HepG2 (cell line): ENCODE results near the gene TACO1. TPM values are rescaled to one million over a fixed set of nuclear protein-coding genes. Genes with fewer than 3 reads are reported as not detected.

Experiments
- GABPB1 ChIP-seq: IDR thresholded peaks from 2 replicates; pipeline ENCODE4 v1.6.1; 2016; ENCODE audit warnings: mild to moderate bottlenecking, missing genetic modification reagents, moderate library complexity, missing compliant biosample characterization
- HIVEP1 ChIP-seq: sonication (generic); formaldehyde crosslinking; IDR thresholded peaks from 2 replicates; pipeline ENCODE4 v1.4.0; 2020; ENCODE audit warnings: mild to moderate bottlenecking, missing genetic modification reagents
- KLF12 ChIP-seq: sonication (generic); formaldehyde crosslinking; IDR thresholded peaks from 2 replicates; pipeline ENCODE4 v1.4.0; 2020; ENCODE audit warnings: missing genetic modification reagents, borderline replicate concordance
- NPAS2 ChIP-seq: sonication (generic); formaldehyde crosslinking; IDR thresholded peaks from 2 replicates; pipeline ENCODE4 v1.8.0; 2022; ENCODE audit warnings: mild to moderate bottlenecking, missing genetic modification reagents, borderline replicate concordance
- SMYD3 ChIP-seq: sonication (generic); formaldehyde crosslinking; IDR thresholded peaks from 2 replicates; pipeline ENCODE4 v1.8.1; 2023; ENCODE audit warnings: mild to moderate bottlenecking, missing genetic modification reagents
- TGIF2 ChIP-seq: IDR thresholded peaks from 2 replicates; pipeline ENCODE4 v1.6.1; 2016; ENCODE audit warnings: control low read depth, missing compliant biosample characterization
- ZBTB7B ChIP-seq: sonication (generic); formaldehyde crosslinking; IDR thresholded peaks from 2 replicates; pipeline ENCODE4 v1.4.0; 2020; ENCODE audit warnings: missing genetic modification reagents
- ZKSCAN1 ChIP-seq: fragments of 150-350 bp; IDR thresholded peaks from 2 replicates; pipeline ENCODE4 v1.6.1; 2014; ENCODE audit warnings: low read length
- ZMYM2 ChIP-seq: sonication (generic); formaldehyde crosslinking; IDR thresholded peaks from 2 replicates; pipeline ENCODE4 v1.8.0; 2022; ENCODE audit warnings: mild to moderate bottlenecking, missing genetic modification reagents
- ZMYM3 ChIP-seq: sonication (generic); formaldehyde crosslinking; IDR thresholded peaks from 2 replicates; pipeline ENCODE4 v1.5.1; 2020; ENCODE audit warnings: mild to moderate bottlenecking, missing genetic modification reagents
- ZNF24 ChIP-seq: fragments of 450-650 bp; IDR thresholded peaks from 2 replicates; pipeline ENCODE4 v1.6.1; 2017; ENCODE audit warnings: antibody characterized with exemption, mild to moderate bottlenecking
- ZNF274 ChIP-seq: sonication (generic); formaldehyde crosslinking; IDR thresholded peaks from 2 replicates; pipeline ENCODE4 v1.5.1; 2020; ENCODE audit warnings: mild to moderate bottlenecking, missing genetic modification reagents
- ZNF3 ChIP-seq: IDR thresholded peaks from 2 replicates; pipeline ENCODE4 v1.7.0; 2017; ENCODE audit warnings: inconsistent platforms
- ZNF317 ChIP-seq: sonication (generic); formaldehyde crosslinking; IDR thresholded peaks from 2 replicates; pipeline ENCODE4 v1.5.0; 2020; ENCODE audit warnings: mild to moderate bottlenecking, missing genetic modification reagents
- ZNF496 ChIP-seq: sonication (generic); formaldehyde crosslinking; IDR thresholded peaks from 2 replicates; pipeline ENCODE4 v1.8.1; 2023; ENCODE audit warnings: mild to moderate bottlenecking, moderate library complexity, missing genetic modification reagents; ENCODE audit not compliant: insufficient replicate concordance
- ZNF530 ChIP-seq: sonication (generic); formaldehyde crosslinking; IDR thresholded peaks from 2 replicates; pipeline ENCODE4 v1.5.0; 2020; ENCODE audit warnings: low read depth, mild to moderate bottlenecking, missing genetic modification reagents
- ZNF557 ChIP-seq: sonication (generic); formaldehyde crosslinking; IDR thresholded peaks from 2 replicates; pipeline ENCODE4 v1.4.0; 2020; ENCODE audit warnings: missing genetic modification reagents
- polyA plus RNA-seq, 8 experiments: library from polyadenylated mRNA; depleted of rRNA in 3 of 8; stranded (reverse) in 7 of 8; unstranded in 1 of 8; fragments of >200 nt; fragmentation: Illumina TruSeq in 4 of 8; extraction: Trizol in 4 of 8; gene quantifications; 2 replicates each; pipeline versions ENCODE4 v1.2.1 to v1.2.3, GENCODE V29; 2011 to 2016; ENCODE audit warnings: low read depth in 4 of 8, missing spikeins in 1 of 8, mixed read lengths in 1 of 8; ENCODE audit not compliant: insufficient read depth in 1 of 8
- total RNA-seq, 5 experiments: library from RNA; depleted of rRNA; stranded (reverse); fragments of >200 nt; fragmentation: Illumina TruSeq; extraction: Trizol; gene quantifications; 2 replicates each; pipeline ENCODE4 v1.2.3, GENCODE V29; 2016; ENCODE audit warnings: low read depth in 1 of 5
- TF ChIP-seq, protein P1 (sequence below): sonication (generic); formaldehyde crosslinking; IDR thresholded peaks from 2 replicates; pipeline ENCODE4 v1.9.0; 2022; ENCODE audit warnings: missing genetic modification reagents, mild to moderate bottlenecking, borderline replicate concordance
- TF ChIP-seq, protein P2 (sequence below): sonication (generic); formaldehyde crosslinking; IDR thresholded peaks from 2 replicates; pipeline ENCODE4 v1.4.0; 2020; ENCODE audit warnings: missing genetic modification reagents, mild to moderate bottlenecking, borderline replicate concordance
- TF ChIP-seq, protein P3 (sequence below): sonication (generic); formaldehyde crosslinking; IDR thresholded peaks from 2 replicates; pipeline ENCODE4 v1.4.0; 2020; ENCODE audit warnings: missing genetic modification reagents
- TF ChIP-seq, protein P4 (sequence below): sonication (generic); formaldehyde crosslinking; IDR thresholded peaks from 2 replicates; pipeline ENCODE4 v1.8.1; 2023; ENCODE audit warnings: mild to moderate bottlenecking, moderate library complexity, missing genetic modification reagents
- TF ChIP-seq, protein P5 (sequence below): sonication (generic); formaldehyde crosslinking; IDR thresholded peaks from 2 replicates; pipeline ENCODE4 v1.4.0; 2020; ENCODE audit warnings: missing genetic modification reagents

Gene TACO1
- total and polyA plus RNA-seq, 2 of the 13 experiments (the other 11 are each of a cell fraction or from before 2014, with no cell fraction given), result 34.7 to 53.6 TPM

DNA sequence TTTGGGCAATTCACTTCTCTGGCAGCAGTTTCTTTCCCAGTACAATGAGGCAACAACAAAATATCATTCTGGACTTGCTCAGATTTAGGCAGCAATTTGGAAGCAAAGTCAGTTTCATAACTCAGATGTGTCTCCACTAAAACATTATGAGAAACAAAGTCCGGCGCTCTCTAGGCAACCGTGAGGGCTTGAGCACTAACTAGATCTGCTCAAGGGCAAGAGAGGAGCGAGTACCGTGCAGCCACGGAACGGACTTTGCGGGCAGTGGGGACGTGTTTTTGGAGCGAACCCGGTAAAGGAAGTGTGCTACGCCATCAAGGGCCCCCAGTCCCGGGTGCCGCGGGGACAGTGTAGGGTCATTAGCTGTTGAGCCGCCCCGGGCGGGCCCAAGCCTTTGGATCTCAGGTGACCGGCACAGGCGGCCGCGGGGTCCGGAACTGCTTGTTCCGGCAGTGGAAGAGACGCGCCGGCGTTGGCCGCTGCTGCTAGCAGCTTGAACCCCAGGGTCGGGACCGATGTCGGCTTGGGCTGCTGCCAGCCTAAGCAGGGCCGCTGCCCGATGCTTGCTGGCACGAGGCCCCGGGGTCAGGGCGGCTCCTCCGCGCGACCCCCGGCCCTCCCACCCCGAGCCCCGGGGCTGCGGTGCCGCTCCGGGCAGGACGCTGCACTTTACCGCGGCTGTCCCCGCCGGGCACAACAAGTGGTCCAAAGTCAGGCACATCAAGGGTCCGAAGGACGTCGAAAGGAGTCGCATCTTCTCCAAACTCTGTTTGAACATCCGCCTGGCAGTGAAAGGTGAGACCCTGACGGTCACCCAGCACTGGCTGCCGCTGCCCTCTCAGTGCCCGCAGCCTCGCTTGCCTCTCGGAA, at the start of gene TACO1 (continued):
- TF ChIP-seq SMYD3, result peak; percentile 79; the same call in 1 of the 2 replicates
- TF ChIP-seq TGIF2 (CRISPR knock-in tag), result peak; percentile 95
- TF ChIP-seq ZNF530 (CRISPR knock-in tag), result peak; percentile 54; the same call in 1 of the 2 replicates
- TF ChIP-seq, protein P1, sequence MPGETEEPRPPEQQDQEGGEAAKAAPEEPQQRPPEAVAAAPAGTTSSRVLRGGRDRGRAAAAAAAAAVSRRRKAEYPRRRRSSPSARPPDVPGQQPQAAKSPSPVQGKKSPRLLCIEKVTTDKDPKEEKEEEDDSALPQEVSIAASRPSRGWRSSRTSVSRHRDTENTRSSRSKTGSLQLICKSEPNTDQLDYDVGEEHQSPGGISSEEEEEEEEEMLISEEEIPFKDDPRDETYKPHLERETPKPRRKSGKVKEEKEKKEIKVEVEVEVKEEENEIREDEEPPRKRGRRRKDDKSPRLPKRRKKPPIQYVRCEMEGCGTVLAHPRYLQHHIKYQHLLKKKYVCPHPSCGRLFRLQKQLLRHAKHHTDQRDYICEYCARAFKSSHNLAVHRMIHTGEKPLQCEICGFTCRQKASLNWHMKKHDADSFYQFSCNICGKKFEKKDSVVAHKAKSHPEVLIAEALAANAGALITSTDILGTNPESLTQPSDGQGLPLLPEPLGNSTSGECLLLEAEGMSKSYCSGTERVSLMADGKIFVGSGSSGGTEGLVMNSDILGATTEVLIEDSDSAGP, result peak; percentile 95
- peak; percentile 85; the same call in 1 of the 2 replicates for TF ChIP-seq KLF12 (CRISPR knock-in tag)
- peak; percentile 33; the same call in 1 of the 2 replicates for TF ChIP-seq ZNF3
- TF ChIP-seq ZMYM2 (CRISPR knock-in tag), result no peak
- peak; percentile 73; the same call in 1 of the 2 replicates for TF ChIP-seq ZNF557 (CRISPR knock-in tag)
- no peak for TF ChIP-seq ZNF496 (CRISPR knock-in tag)
- TF ChIP-seq, protein P2, sequence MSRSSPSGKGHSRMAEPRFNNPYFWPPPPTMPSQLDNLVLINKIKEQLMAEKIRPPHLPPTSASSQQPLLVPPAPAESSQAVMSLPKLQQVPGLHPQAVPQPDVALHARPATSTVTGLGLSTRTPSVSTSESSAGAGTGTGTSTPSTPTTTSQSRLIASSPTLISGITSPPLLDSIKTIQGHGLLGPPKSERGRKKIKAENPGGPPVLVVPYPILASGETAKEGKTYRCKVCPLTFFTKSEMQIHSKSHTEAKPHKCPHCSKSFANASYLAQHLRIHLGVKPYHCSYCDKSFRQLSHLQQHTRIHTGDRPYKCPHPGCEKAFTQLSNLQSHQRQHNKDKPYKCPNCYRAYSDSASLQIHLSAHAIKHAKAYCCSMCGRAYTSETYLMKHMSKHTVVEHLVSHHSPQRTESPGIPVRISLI (CRISPR knock-in tag), result peak; percentile 78; the same call in 1 of the 2 replicates
- TF ChIP-seq, protein P3, sequence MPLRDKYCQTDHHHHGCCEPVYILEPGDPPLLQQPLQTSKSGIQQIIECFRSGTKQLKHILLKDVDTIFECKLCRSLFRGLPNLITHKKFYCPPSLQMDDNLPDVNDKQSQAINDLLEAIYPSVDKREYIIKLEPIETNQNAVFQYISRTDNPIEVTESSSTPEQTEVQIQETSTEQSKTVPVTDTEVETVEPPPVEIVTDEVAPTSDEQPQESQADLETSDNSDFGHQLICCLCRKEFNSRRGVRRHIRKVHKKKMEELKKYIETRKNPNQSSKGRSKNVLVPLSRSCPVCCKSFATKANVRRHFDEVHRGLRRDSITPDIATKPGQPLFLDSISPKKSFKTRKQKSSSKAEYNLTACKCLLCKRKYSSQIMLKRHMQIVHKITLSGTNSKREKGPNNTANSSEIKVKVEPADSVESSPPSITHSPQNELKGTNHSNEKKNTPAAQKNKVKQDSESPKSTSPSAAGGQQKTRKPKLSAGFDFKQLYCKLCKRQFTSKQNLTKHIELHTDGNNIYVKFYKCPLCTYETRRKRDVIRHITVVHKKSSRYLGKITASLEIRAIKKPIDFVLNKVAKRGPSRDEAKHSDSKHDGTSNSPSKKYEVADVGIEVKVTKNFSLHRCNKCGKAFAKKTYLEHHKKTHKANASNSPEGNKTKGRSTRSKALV (CRISPR knock-in tag), result peak; percentile 78
- no peak for TF ChIP-seq NPAS2 (CRISPR knock-in tag)
- TF ChIP-seq ZBTB7B (CRISPR knock-in tag), result peak; percentile 92
- peak; percentile 100 for TF ChIP-seq GABPB1 (CRISPR knock-in tag)
- peak; percentile 72 for TF ChIP-seq ZKSCAN1
- TF ChIP-seq ZNF24, result peak; percentile 48; the same call in 1 of the 2 replicates
- TF ChIP-seq, protein P4, sequence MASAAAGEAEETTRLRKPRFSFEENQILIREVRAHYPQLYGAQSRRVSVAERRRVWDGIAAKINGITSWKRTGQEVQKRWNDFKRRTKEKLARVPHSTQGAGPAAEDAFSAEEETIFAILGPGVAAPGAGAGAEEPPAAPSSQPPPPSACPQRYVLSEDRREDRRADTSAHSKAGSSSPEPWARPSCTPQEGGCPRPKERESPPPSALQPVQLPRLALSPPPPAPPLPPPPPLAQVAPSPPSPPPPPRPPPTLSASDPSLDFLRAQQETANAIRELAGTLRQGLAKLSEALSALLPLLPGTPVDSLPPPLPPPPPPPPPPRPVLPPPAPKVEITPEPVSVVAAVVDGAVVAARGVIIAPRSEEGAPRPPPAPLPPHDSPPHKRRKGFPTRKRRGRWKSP, result peak; percentile 89
- peak; percentile 43; the same call in 1 of the 2 replicates for TF ChIP-seq ZMYM3 (CRISPR knock-in tag)
- TF ChIP-seq HIVEP1, result peak; percentile 82
- peak; percentile 88 for TF ChIP-seq ZNF274 (CRISPR knock-in tag)
- TF ChIP-seq ZNF317 (CRISPR knock-in tag), result peak; percentile 83
- TF ChIP-seq, protein P5, sequence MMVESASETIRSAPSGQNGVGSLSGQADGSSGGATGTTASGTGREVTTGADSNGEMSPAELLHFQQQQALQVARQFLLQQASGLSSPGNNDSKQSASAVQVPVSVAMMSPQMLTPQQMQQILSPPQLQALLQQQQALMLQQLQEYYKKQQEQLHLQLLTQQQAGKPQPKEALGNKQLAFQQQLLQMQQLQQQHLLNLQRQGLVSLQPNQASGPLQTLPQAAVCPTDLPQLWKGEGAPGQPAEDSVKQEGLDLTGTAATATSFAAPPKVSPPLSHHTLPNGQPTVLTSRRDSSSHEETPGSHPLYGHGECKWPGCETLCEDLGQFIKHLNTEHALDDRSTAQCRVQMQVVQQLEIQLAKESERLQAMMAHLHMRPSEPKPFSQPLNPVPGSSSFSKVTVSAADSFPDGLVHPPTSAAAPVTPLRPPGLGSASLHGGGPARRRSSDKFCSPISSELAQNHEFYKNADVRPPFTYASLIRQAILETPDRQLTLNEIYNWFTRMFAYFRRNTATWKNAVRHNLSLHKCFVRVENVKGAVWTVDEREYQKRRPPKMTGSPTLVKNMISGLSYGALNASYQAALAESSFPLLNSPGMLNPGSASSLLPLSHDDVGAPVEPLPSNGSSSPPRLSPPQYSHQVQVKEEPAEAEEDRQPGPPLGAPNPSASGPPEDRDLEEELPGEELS (CRISPR knock-in tag), result peak; percentile 86
